OCI-LY7 (cell line): ENCODE results near the gene LGR6. TPM values are rescaled to one million over a fixed set of nuclear protein-coding genes. Genes with fewer than 3 reads are reported as not detected.

Experiments used
- BruUV-seq: library from RNA; stranded (reverse); fragments of 400-500 nt; replicated peaks from 2 replicates; lab custom pipeline; 2021; lab: Mats Ljungman, UMichigan
- CTCF ChIA-PET: fragments of 300-600 bp; sonication (Branson Sonifier 250); formaldehyde crosslinking; loops from one replicate; lab custom pipeline; 2022; ENCODE audit warnings: antibody characterized with exemption; ENCODE audit not compliant: unreplicated experiment; lab: Charles Lee
- POLR2A ChIA-PET: fragments of 300-600 bp; sonication (Branson Sonifier 250); formaldehyde crosslinking; loops from one replicate; lab custom pipeline; 2022; ENCODE audit warnings: antibody characterized with exemption; lab: Charles Lee
- DNase-seq: peaks from one replicate; pipeline ENCODE4 v3.0.0-alpha.2; 2015; ENCODE audit warnings: low spot score
- H2AFZ ChIP-seq: fragments of 200-600 bp; sonication (generic), shearing (Covaris generic); 2 replicates; pipeline ENCODE4 v1.6.1; 2014; ENCODE audit warnings: mild to moderate bottlenecking, antibody characterized with exemption, low read length, moderate library complexity
- H3K27ac ChIP-seq: fragments of 200-600 bp; sonication (generic); 2 replicates; pipeline ENCODE4 v1.5.1; 2014; ENCODE audit warnings: mixed run types, low read depth, mild to moderate bottlenecking, moderate library complexity, low read length, inconsistent platforms; ENCODE audit not compliant: poor library complexity, severe bottlenecking
- H3K36me3 ChIP-seq: fragments of 200-600 bp; sonication (generic); 2 replicates; pipeline ENCODE4 v1.6.1; 2014; ENCODE audit warnings: mild to moderate bottlenecking, antibody characterized with exemption, low read length, moderate library complexity, mixed read lengths; ENCODE audit not compliant: insufficient read depth
- H3K4me1 ChIP-seq: fragments of 200-600 bp; sonication (generic); 2 replicates; pipeline ENCODE4 v1.5.1; 2014; ENCODE audit warnings: mild to moderate bottlenecking, low read length; ENCODE audit not compliant: insufficient read depth, poor library complexity, severe bottlenecking
- H3K4me2 ChIP-seq: fragments of 200-600 bp; sonication (generic); 2 replicates; pipeline ENCODE4 v1.6.1; 2014; ENCODE audit warnings: mild to moderate bottlenecking, low read length
- H3K4me3 ChIP-seq: fragments of 200-600 bp; sonication (generic); 2 replicates; pipeline ENCODE4 v1.5.1; 2014; ENCODE audit warnings: mild to moderate bottlenecking, low read depth, low read length; ENCODE audit not compliant: poor library complexity, severe bottlenecking
- H3K79me2 ChIP-seq: fragments of 200-600 bp; sonication (generic); 2 replicates; pipeline ENCODE4 v1.6.1; 2016; ENCODE audit warnings: low read depth, mild to moderate bottlenecking, low read length, moderate library complexity, mixed read lengths; ENCODE audit not compliant: insufficient read depth
- H3K9me2 ChIP-seq: fragments of 200-600 bp; sonication (generic); 2 replicates; pipeline ENCODE4 v1.6.1; 2016; ENCODE audit warnings: mild to moderate bottlenecking, low read length, mixed read lengths; ENCODE audit not compliant: insufficient read depth
- H3K9me3 ChIP-seq: fragments of 200-600 bp; sonication (generic); 2 replicates; pipeline ENCODE4 v1.6.1; 2014; ENCODE audit warnings: mild to moderate bottlenecking, mixed run types, low read length, mixed read lengths
- H4K20me1 ChIP-seq: fragments of 200-600 bp; sonication (generic); 2 replicates; pipeline ENCODE4 v1.6.1; 2014; ENCODE audit warnings: mild to moderate bottlenecking, antibody characterized with exemption, low read length, moderate library complexity, mixed read lengths; ENCODE audit not compliant: insufficient read depth
- CTCF ChIP-seq: fragments of 200-600 bp; sonication (generic); conservative IDR thresholded peaks from 2 replicates; pipeline ENCODE4 v1.5.1; 2014; ENCODE audit warnings: mild to moderate bottlenecking, antibody characterized with exemption, low read length, moderate library complexity, mixed read lengths
- EZH2phosphoT487 ChIP-seq: fragments of 200-600 bp; sonication (generic); IDR thresholded peaks from 2 replicates; pipeline ENCODE4 v1.6.1; 2018; ENCODE audit warnings: low read depth, borderline replicate concordance, mild to moderate bottlenecking, mixed run types, antibody characterized with exemption, low read length, moderate library complexity, mixed read lengths
- intact Hi-C: fragments of 100-400 bp; cut with micrococcal nuclease; formaldehyde crosslinking; loops from one replicate; pipeline ENCODE4 v1.10.0; 2022; ENCODE audit not compliant: unreplicated experiment
- total RNA-seq, 2 experiments: library from RNA; depleted of rRNA in 1 of 2; stranded (reverse); fragments of >200 nt in 1 of 2; shearing (Covaris generic) in 1 of 2; gene quantifications; 2 replicates each; pipeline ENCODE4 v1.2.3, GENCODE V29; 2014 to 2022

Gene LGR6
- total RNA-seq, 2 experiments from 2014 or later = not detected

- BruUV-seq = no TSS peak
Observed at GRCh38 chr1:202316186-202316585, 122.6 kb downstream of the LGR6 start.

GRCh38 chr1:202317941-202318925 is 124.6 kb downstream of the LGR6 start:
- Histone ChIP-seq H3K36me3 (no peaks in the 10 kb centered on the region), H3K9me2 (no peaks in the 10 kb centered on the region), H3K9me3 (no peaks in the 10 kb centered on the region), H3K27ac (no peak overlapping the region), H4K20me1 (no peaks in the 10 kb centered on the region), H3K4me3 (no peak overlapping the region), H2AFZ (no peak overlapping the region), H3K79me2 (no peaks in the 10 kb centered on the region), H3K4me2 (no peak overlapping the region), H3K4me1 (no peaks in the 10 kb centered on the region)
- ChIA-PET CTCF (interaction anchor here (0.6 kb wide), 1 partner anchor 69 kb away, joined by 5 read pairs; no protein-coding TSS in a partner anchor), POLR2A (no interaction called here)
- DNase-seq = no peak
- TF ChIP-seq CTCF = no peak
- no peak for TF ChIP-seq EZH2phosphoT487
- intact Hi-C loops = no loop called here
- no TSS peak for BruUV-seq

More at GRCh38 chr1:202316186-202316585, 122.6 kb downstream of the LGR6 start:
- POLR2A ChIA-PET = interaction anchor here (0.7 kb wide), 1 partner anchor 49 kb away, joined by 4 read pairs; no protein-coding TSS in a partner anchor
- Histone ChIP-seq H3K4me3 (no peak overlapping the region), H3K27ac (no peak overlapping the region), H3K9me2 (no peaks in the 10 kb centered on the region), H3K4me2 (no peak overlapping the region), H2AFZ (no peak overlapping the region), H3K36me3 (no peaks in the 10 kb centered on the region), H4K20me1 (no peaks in the 10 kb centered on the region), H3K9me3 (no peaks in the 10 kb centered on the region), H3K4me1 (peaks cover 7% of the 10 kb centered on the region), H3K79me2 (no peaks in the 10 kb centered on the region)
- no peak for TF ChIP-seq CTCF
- TF ChIP-seq EZH2phosphoT487 = no peak
- DNase-seq = no peak
- intact Hi-C loops = no loop called here
- CTCF ChIA-PET = no interaction called here
